Measurements from ENCODE around the gene ZWINT.

GRCh38 chr10:56317603-56318002 is 43.5 kb downstream of the ZWINT start:
- TF ChIP-seq EZH2 (IDR thresholded peaks at IDR 0.05) (no peak), POLR2AphosphoS5 (IDR thresholded peaks at IDR 0.05; ENCODE audit: borderline replicate concordance, low read depth, low read length) (no peak)

All from SK-N-MC (cell line).